Measurements from ENCODE around the gene ATXN7L1. TPM values are rescaled to one million over a fixed set of nuclear protein-coding genes. Genes with fewer than 3 reads are reported as not detected.

Gene ATXN7L1
- total RNA-seq, 1 donor from 2014 or later, result 3.7 TPM

DNA sequence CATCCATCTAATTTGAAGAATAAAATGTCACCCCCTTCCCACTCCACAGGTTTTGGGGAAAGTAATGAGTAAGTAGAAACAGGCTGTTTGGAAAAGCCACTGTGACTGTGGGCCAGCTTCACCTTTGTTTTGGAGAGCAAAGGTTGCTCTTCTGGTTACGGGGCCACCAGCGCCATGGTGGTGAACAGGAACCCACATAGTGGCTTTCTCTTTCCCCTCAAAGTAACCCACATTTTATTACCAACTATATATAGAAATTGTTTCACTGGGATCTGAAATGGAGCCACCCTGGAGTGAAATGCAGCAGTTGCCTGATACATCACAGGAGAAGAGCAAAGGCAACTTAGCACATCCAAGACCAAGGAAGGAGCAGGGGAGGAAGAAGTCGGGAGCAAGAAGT is 182.8 kb downstream of the ATXN7L1 start:
- DNase-seq, result no peak
- intact Hi-C loops (cut with micrococcal nuclease), result no loop called here
- no peak for ATAC-seq

DNA sequence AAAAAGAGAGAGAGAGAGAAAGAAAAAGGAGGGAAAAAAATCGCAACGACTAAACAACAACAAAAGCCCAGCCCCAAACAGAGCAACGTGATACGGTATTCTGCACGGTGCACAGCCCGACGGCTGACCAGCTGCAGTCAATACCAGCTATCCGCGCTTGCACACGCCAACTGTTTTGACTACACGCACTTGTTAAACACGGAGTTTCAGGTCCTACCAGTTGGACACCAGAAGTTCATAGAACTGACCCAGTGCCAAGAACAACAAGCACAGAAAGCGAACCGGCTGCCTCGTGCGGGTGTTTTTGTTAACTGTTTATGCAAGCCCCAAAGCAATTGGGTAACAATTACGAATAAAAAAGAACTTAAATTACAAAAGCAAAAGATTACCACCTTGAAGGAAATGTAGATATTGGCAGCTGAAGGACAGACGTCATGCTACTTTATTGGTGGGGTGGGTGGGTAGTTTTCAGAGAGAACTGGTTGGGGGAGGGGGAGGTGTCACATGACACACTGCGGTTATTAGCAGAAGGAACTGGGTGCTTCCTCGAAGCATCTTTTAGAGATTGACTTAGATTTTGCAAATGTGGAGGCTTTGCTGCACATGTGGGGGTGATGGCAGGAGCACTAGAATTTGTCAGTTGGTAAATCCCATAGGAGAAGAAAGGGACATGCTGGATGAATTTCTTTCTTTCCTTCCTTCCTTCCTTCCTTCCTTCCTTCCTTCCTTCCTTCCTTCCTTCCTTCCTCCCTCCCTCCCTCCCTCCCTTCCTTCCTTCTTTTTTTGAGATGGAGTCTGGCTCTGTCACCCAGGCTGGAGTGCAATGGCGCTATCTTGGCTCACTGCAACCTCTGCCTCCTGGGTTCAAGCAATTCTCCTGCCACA is 184.5 kb downstream of the ATXN7L1 start:
- ATAC-seq, result peak; percentile 88
- peak; percentile 66 for DNase-seq
- intact Hi-C loops (cut with micrococcal nuclease), result no loop called here

DNA sequence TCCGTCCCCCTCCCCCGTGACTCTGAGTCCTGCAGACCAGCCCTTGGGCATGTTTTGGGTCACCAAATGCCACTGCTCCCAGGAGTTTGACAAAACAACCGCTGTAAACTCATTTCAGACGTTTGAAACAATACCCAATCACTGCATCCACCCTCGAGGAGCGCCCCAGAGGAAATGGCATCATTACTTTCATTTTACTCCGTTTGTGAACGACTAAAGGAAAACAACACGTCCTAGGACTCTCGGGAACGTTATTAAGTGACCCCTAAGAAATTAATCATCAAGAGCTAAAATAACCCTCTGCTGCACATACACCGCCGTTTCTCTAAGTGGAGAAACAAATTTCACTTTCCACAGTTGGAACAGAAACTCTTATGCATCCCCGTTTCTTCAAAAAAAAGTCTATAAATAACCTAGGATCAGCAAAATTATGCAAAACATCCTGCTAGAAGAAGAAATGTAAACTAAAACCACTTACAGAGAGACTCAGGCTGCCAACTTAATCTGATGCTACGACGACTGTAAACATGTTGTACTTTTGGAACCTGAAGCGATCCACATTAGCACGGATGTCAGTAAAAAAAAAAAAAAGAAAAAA is 185.2 kb downstream of the ATXN7L1 start:
- intact Hi-C loops (cut with micrococcal nuclease), result no loop called here

DNA sequence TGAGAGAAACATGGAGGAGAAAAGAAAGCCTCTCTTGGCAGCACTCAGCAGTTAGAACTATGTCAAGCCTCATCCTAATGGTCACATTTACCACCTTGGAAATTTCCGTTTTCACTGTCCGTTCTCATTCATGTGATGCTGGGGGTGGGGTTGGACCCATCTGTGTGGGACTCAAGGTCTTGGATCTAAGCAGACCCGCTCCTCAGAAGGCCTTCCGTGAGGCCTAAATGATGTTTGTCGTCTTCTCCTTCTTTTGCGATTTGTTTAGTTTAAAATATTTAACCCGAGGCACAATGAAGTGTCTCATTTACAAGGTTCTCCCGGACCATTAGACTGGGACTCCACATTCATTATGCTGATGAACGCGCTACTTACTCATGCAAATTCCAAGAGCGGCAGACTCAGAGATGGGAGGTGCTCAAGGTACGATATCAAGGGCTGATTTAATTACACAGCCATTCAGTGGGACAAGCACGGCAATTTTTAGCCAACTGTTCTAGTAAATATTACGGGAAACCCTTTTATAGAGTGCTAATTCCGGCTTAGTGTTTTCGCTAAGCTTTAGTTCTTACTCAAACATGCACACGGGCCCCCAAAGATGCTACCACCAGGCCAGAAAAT is 186.0 kb downstream of the ATXN7L1 start:
- intact Hi-C loops (cut with micrococcal nuclease), result no loop called here
- ATAC-seq, result no peak

More for the DNA sequence above, 185.2 kb downstream of the ATXN7L1 start:
- DNase-seq (no peak), ATAC-seq (peak; percentile 64)

DNA sequence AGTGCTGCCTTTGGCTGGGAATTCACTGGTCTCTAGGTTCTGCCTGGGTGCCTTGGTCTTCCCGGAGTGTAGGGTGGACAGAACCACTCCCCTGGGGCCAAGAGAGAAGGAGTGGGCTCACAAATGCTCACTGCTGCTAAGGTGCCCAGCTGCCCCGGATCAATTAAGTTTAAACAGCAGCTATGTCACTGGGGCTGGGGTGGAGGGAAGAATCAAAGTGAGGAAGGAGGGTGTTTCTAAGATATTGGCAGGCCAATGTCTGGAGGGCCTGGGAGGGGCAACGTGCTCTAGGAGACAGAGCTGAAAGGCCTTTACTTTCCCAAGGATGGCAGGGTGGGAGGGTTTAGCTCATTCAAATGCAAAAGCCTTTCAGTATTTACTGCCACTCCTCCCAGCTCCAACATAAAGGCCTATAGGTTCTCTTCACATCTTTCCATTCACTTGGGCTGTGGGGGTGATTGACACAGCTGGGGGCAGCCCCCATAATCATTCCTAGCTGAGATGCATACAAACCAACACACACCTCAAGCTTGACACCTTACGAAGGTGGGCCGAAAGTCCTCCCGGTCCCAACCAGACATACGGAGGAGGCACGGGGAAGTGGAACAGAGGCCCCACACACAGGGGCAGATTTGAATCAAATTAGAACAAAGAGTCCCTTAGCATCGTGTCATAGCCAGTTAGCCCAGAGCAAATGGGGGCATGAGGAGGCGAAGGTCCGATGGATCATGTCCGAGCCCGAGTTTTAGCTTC is 187.2 kb downstream of the ATXN7L1 start:
- ATAC-seq (no peak), DNase-seq (no peak)
- intact Hi-C loops (cut with micrococcal nuclease), result no loop called here

More for the DNA sequence above, 186.0 kb downstream of the ATXN7L1 start:
- DNase-seq, result no peak

DNA sequence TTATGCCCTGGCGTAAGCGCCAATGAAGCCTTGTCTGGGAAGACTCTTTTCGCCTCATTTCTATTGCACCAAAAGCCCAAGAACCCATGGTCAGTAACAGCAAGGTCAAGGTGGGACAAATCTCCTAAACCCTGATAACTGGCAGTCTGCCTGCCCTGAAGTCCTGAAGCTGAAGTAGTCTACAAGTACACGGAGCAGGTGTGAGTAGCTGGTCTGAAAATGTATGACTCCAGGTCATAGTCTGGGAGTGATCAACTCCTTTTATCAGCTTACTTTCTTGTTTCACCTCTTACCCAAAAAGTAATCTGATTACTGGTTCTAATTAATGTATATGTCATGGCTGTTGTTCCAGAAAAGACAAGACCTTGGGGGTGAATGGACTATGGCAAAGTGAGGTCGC is 187.8 kb downstream of the ATXN7L1 start:
- ATAC-seq (no peak), DNase-seq (no peak)
- intact Hi-C loops (cut with micrococcal nuclease), result no loop called here

DNA sequence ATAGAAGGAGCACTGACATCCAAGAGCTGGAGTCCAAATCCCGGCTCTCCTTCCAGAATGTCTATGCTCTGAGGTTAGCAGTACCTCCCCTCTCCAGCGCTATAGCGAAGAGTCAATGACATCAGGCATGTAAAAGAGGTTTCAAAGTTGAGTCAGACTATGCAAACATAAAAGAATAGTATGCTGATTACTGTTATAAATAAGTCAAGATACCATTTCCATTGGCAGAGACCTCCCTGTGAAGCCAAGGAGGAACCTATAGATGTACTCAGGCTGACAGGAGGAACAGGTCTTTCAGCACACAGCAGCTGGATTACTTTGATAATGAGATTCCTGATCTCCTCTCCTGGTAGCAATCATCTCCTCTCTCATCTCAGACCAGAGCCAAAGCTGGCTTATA is 191.2 kb downstream of the ATXN7L1 start:
- DNase-seq, result no peak
- intact Hi-C loops (cut with micrococcal nuclease), result no loop called here
- ATAC-seq, result no peak

DNA sequence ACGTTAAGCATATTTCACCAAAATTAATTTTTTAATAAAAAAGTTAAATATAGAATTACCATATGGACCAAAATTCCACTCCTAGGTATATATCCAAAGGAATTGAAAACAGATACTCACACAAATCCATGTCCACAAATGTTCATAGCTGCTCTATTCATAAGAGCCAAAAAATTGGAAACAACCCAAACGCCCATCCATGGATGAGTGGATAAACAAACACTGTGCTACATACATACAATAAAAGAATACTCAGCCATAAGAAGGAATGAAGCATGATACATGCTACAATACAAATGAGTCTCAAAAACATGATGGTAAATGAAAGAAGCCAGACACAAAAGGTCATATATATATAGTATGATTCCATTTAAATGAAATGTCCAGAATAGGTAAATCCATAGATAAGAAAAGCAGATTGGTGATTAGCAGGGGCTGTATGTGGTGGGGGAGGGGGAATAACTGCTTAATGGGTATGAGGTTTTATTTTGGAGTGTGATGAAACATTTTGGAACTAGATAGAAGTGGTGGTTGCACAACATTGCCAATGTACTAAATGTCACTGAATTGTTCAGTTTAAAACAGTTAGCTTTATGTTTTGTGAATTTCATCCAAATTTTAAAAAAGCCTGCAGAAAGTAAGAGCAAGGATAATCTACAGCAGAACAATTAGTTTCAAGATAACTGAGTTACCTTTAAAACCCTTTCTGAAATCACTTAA is 193.9 kb downstream of the ATXN7L1 start:
- intact Hi-C loops (cut with micrococcal nuclease), result no loop called here
- DNase-seq (no peak), ATAC-seq (no peak)

DNA sequence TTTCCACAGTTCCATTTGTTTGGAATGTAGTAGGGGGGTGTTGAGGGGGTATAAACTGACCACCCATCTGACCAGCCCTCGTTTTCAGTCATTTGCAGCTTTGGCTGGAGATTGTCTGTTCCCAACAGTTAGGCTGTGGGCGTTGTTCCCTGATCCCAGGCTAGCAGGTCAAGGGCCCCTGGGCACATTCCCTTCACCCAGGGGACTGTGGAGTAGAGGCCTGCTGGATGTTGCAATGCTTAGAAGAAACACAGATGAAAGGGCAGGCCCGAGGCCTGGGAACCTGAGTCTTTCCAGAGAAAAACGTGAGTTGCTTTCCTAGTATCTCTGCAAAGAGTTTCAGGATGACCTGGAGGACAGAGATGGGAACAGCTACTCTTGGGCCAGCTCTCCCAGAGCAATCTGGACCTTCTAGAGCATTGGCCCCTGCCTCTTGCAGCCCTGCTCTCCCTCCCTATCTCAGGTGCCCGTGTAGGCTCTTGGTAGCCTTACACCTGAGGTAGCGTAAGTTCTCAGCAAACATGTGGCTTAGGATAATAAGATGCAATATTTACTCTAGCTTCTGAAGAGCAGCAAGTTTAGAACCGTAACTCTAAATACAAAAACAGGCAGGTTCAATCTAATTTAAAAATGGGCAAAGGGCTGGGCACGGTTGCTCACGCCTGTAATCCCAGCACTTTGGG is 195.8 kb downstream of the ATXN7L1 start:
- ATAC-seq, result peak; percentile 49
- DNase-seq, result peak; percentile 50
- intact Hi-C loops (cut with micrococcal nuclease), result no loop called here

DNA sequence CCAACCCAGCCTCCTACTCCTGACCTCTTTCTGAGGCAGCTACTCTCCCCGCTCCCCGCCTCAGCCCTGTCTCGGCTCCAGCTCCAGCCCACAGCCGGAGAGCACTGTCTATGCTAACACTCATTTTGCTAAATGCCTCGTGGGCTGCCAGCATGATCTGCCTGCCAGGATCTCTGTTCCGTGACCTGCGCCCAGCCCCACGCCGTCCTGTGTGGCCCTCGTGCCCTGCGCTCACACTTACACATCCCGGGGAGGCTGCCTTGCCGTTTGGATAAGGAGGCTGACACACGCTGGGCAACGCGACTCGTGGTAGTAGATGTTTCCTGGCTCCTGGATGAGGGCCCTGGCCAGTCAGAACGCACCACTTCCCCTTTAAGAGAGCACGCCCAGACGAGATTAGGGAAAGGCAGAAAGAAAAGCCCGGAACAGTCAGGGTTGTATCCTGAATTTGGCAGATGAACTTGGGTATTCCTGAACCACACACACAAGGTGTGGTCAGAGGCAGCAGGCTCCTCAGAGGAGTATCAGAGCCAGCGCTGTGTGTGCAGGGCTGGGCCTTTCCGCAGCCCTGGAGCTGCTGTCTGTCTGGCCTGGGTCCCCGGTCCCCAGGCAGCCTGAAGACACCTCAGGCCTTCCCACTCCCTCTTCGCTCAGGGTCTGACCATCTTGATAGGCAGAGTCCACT is 197.4 kb downstream of the ATXN7L1 start:
- peak; percentile 82 for ATAC-seq
- peak; percentile 80 for DNase-seq
- intact Hi-C loops (cut with micrococcal nuclease), result no loop called here

DNA sequence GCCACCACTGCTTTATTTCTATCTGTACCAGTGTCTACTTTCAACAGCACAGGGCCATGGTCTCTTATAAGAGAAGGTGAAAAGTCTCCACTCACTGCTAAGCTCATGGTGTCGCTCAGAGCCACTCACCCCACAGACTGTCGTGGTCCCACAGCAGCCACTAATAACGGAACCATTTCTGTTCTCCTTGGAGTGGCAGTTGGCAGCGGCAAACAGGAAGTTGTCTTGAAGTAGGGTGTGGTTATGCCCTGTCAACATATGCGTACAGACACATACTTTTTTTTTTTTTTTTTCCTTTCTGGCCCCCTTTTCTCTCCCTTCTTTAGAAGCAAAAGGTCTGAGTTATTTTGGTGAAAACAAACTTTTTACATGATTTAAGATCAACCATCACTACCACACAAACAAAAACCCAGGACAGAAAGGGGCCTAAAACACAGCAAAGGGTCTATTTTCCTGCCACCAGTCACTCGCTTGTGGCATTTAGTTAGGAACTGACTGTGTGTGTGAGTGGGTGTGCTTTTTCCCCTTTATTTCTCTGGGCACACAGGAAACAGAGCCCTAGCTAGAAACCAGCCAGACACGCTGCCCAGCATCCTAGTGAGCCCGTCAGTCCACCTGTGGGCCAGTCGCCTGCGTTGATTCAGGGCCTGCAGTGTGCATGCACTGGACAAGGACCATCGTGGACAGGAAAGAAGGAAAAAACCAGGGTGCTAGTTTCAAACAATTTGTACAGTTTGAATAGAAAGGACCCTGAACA is 198.4 kb downstream of the ATXN7L1 start:
- ATAC-seq (peak; percentile 27), DNase-seq (no peak)
- intact Hi-C loops (cut with micrococcal nuclease), result no loop called here

DNA sequence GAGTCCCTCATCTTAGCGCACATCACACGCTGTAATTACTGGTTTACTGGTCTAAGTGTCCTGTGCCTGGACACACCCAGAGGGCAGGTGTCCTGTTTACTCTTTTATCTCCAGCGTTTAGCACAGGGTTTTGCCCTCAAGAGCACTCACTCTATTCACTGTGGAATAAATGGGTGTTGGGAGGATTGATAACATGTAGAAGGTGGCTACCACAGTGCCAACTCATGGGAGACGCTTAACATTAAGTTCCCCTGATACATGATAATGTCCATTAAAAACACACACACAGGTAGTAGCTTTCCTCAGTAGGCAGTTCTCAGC is 199.0 kb downstream of the ATXN7L1 start:
- intact Hi-C loops (cut with micrococcal nuclease), result no loop called here
- ATAC-seq (no peak), DNase-seq (no peak)

DNA sequence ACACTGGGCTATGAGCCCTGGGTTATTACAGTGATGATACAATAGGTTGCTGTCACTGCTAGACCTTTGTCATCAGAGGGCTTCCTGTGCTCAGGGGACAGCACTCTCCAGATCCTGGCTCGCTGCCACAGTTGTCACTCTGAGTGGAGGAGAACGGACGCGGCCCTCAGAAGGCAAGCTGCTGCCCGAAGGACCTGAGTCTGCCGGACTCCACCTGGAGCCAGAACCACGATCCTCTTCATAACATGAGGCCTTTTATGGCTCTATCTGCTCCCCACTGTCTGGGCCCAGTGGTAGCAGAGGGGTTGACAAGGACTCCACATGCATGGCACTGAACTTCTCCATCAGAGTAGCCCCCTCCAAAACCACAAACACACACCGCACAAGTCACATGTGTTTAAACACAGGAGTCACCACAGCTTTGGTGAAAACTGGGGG is 200.4 kb downstream of the ATXN7L1 start:
- ATAC-seq (peak; percentile 38), DNase-seq (peak; percentile 75)
- intact Hi-C loops (cut with micrococcal nuclease), result no loop called here

DNA sequence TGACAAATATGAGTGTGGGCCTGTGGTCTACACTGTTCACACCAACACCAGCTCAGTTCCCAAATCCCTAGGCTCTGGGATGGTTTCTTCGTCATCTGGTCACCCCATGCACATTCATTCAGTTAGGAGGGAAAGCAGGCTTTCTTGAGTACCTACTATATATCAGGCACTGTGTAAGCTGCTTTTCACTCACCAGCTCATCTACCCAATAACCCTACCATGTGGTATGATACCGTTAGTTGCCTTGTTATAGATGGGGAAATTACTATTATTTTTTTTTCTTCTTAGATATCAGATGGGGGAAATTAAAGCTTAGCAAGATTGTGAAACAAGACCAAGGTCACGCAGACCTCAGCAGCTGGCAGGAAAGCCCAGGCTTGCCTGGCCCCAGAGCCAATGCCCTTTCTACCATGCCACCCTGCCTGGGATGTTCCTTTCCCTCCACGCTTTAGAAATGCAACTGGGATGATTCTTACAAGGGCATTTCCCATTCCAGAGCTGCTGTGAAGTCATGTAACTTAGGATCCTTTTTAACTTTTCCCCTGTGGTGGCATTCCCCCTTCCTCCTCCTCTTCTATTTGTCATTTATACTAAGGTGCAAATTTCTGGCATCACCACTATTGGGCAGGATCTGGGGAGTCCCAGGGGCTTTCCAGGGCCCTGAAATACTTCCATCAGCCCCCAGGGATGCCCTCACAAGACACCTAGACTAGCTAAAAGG is 202.0 kb downstream of the ATXN7L1 start:
- ATAC-seq, result no peak
- intact Hi-C loops (cut with micrococcal nuclease), result no loop called here

DNA sequence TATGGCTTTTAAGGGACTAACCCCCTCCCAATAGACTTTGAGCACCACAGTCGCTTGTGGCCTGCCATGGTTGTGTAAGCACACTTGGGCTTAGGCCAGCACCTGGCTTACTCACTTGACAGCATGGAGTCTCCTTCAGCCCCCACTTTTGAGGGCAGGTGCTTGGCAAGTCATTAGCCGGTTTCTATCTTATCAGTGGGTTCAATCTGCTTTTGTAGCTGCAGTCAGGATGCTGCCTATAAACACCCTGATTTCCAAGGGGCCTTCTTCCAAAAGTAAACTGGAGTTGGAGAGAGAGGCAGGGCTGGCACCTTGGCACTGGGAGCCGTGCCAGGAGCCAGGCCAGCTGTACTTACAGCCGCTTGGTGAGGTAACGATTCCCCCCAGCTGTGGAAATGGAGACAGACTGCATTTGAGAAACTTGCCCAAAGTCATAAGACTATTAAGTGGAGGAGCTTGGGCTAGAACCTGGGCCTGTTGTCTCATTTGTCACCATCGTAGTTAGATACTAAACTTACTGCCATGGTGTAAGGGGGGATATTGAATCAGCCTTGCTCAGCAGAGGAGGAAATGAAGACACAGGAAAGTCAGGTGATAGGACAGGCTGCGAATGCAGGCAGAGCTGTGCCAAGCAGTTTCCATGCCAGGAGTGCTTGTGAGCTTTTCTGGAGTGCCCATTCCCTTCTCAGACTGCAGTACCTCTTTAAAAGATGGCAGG is 202.9 kb downstream of the ATXN7L1 start:
- intact Hi-C loops (cut with micrococcal nuclease), result no loop called here
- DNase-seq (peak; percentile 59), ATAC-seq (peak; percentile 70)

More for the DNA sequence above, 202.0 kb downstream of the ATXN7L1 start:
- no peak for DNase-seq

DNA sequence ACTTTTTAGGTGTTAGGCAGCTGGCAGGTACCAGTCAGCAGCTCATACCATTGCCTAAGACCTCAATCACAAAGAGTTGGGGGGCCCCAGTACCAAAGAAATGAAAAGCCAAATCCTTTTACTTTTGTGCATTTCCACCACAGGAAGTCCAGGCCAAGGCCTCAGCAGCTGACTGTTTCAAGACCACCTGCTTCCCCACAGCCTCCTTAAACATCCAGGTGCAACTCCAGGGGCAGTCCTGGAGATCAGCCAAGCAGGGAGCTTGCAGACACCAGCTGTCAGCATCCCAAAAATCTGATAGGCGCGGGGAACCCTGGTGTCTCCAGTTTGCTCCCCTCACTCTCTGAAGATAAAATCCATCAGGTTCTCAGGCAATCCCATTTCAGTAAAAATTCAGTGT is 203.6 kb downstream of the ATXN7L1 start:
- intact Hi-C loops (cut with micrococcal nuclease), result no loop called here
- DNase-seq, result no peak
- ATAC-seq, result no peak
